ENCODE measurements around the gene STK17B.

STK17B gene

DNA sequence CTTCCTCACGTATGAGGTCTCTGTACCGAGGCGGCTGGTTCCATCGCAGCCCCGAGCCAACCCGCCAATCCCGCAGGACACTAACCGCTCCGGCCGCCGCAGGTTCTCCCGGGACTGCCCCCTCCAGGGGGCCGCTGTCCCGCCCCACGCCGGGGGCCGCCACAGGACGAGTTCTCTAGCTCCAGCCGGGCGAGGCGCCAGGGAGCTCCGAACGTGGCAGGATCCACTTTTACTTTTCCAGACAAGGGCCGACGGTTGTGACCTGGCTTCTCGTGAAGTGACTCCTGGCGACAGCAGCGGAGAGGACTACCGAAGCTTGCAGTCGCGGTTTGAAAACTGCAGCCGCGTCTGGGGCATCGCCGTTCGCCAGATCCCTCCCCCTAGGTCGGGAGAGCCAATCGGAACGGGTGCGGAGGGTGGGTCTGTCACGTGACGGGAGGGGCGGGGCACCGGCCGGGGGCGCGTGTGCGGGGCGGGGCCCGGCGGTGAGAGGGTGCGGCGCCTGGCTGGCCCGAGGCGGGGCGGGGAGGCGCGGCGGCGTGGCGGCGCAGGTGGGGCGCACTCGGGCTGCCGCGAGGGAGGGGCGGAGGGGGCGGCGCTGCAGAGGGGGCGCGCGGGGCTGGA lies at the start of gene STK17B:
Gene STK17B, minus strand, starts transcription at position 331 of the 624 bp plus-strand sequence. CDS start 8,195 bp downstream, outside the sequence.
- Histone ChIP-seq H3K27ac (ENCODE audit: poor library complexity, severe bottlenecking) (peak within 1 kb of the TSS; percentile 79), H3K4me1 (ENCODE audit: insufficient read depth, poor library complexity, severe bottlenecking) (peaks cover 27% of the 10 kb centered on the region), H3K36me3 (ENCODE audit: low read depth) (no peaks in the 10 kb centered on the region), H3K27me3 (ENCODE audit: insufficient read depth, poor library complexity, severe bottlenecking) (no peaks in the 10 kb centered on the region), H3K4me3 (ENCODE audit: severe bottlenecking) (peak within 1 kb of the TSS; percentile 99), H3K9me3 (ENCODE audit: severe bottlenecking) (no peaks in the 10 kb centered on the region)
- ATAC-seq (ENCODE audit: low read depth) (peak; percentile 69), DNase-seq (ENCODE audit: low spot score) (peak; percentile 93)
- TF ChIP-seq CTCF (IDR thresholded peaks at IDR 0.05; ENCODE audit: poor library complexity, severe bottlenecking), result no peak

- Histone ChIP-seq H3K27me3 (ENCODE audit: insufficient read depth, poor library complexity, severe bottlenecking) (no peaks in the 10 kb centered on the region), H3K4me1 (ENCODE audit: insufficient read depth, poor library complexity, severe bottlenecking) (peaks cover 9% of the 10 kb centered on the region), H3K36me3 (ENCODE audit: low read depth) (no peaks in the 10 kb centered on the region), H3K4me3 (ENCODE audit: severe bottlenecking) (no peak overlapping the region), H3K27ac (ENCODE audit: poor library complexity, severe bottlenecking) (no peak overlapping the region), H3K9me3 (ENCODE audit: severe bottlenecking) (no peaks in the 10 kb centered on the region)
- DNase-seq (ENCODE audit: low spot score), result no peak
- ATAC-seq (ENCODE audit: low read depth), result no peak
- no peak for TF ChIP-seq CTCF (IDR thresholded peaks at IDR 0.05; ENCODE audit: poor library complexity, severe bottlenecking)
These were observed 49.3 kb upstream of the STK17B start for GRCh38 chr2:196220671-196221070.

GRCh38 chr2:196219671-196220070 lies 48.3 kb upstream of the STK17B start:
- H3K9me3 ChIP-seq (ENCODE audit: severe bottlenecking), result no peaks in the 10 kb centered on the region
- H3K27ac ChIP-seq (ENCODE audit: poor library complexity, severe bottlenecking), result no peak overlapping the region
- H3K36me3 ChIP-seq (ENCODE audit: low read depth), result no peaks in the 10 kb centered on the region
- H3K27me3 ChIP-seq (ENCODE audit: insufficient read depth, poor library complexity, severe bottlenecking), result no peaks in the 10 kb centered on the region
- H3K4me3 ChIP-seq (ENCODE audit: severe bottlenecking), result no peak overlapping the region
- no peak for TF ChIP-seq CTCF (IDR thresholded peaks at IDR 0.05; ENCODE audit: poor library complexity, severe bottlenecking)
- DNase-seq (ENCODE audit: low spot score) (no peak), ATAC-seq (ENCODE audit: low read depth) (no peak)
- no peaks in the 10 kb centered on the region for H3K4me1 ChIP-seq (ENCODE audit: insufficient read depth, poor library complexity, severe bottlenecking)

- no peak for TF ChIP-seq CTCF (IDR thresholded peaks at IDR 0.05; ENCODE audit: poor library complexity, severe bottlenecking)
- no peaks in the 10 kb centered on the region for H3K27me3 ChIP-seq (ENCODE audit: insufficient read depth, poor library complexity, severe bottlenecking)
- DNase-seq (ENCODE audit: low spot score) (no peak), ATAC-seq (ENCODE audit: low read depth) (no peak)
- H3K9me3 ChIP-seq (ENCODE audit: severe bottlenecking), result no peaks in the 10 kb centered on the region
- H3K27ac ChIP-seq (ENCODE audit: poor library complexity, severe bottlenecking), result no peak overlapping the region
- no peaks in the 10 kb centered on the region for H3K36me3 ChIP-seq (ENCODE audit: low read depth)
- H3K4me3 ChIP-seq (ENCODE audit: severe bottlenecking), result no peak overlapping the region
- peaks cover under 1% of the 10 kb centered on the region for H3K4me1 ChIP-seq (ENCODE audit: insufficient read depth, poor library complexity, severe bottlenecking)
These were observed 46.7 kb upstream of the STK17B start for GRCh38 chr2:196218106-196218505.

DNA sequence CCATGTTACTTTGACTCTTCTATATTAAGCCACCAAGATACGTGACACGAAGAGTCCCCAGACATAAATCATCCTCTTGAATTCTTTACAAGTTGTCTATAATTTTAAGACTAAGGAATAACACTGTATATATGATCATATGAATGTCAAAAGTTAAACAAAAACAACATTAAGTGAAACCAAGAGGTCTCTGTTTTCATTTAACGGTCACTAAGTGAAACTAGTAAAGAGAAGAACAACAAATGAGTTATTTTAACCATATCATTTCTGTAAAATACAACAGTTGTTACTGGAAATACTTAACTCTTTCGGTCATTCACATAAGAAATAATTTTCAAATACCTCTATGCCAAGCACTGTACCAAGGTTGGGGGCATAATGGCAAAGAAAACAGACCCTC lies 45.7 kb upstream of the STK17B start:
- Histone ChIP-seq H3K36me3 (ENCODE audit: low read depth) (no peaks in the 10 kb centered on the region), H3K27ac (ENCODE audit: poor library complexity, severe bottlenecking) (no peak overlapping the region), H3K4me3 (ENCODE audit: severe bottlenecking) (no peak overlapping the region), H3K27me3 (ENCODE audit: insufficient read depth, poor library complexity, severe bottlenecking) (no peaks in the 10 kb centered on the region), H3K4me1 (ENCODE audit: insufficient read depth, poor library complexity, severe bottlenecking) (peaks cover 3% of the 10 kb centered on the region), H3K9me3 (ENCODE audit: severe bottlenecking) (no peaks in the 10 kb centered on the region)
- ATAC-seq (ENCODE audit: low read depth) (no peak), DNase-seq (ENCODE audit: low spot score) (no peak)
- TF ChIP-seq CTCF (IDR thresholded peaks at IDR 0.05; ENCODE audit: poor library complexity, severe bottlenecking), result no peak

All from RWPE2 (cell line).